H9 (cell line): ENCODE measurements around the gene LARP1. TPM values are rescaled to one million over a fixed set of nuclear protein-coding genes. Genes with fewer than 3 reads are reported as not detected.

Experiments used
- DNase-seq: peaks from one replicate; pipeline ENCODE4 v3.0.0-alpha.2; 2017
- H2AFZ ChIP-seq: one replicate; pipeline ENCODE4 v1.6.1; 2013; ENCODE audit warnings: mild to moderate bottlenecking, low read length, control low read depth, moderate library complexity
- H2AK5ac ChIP-seq: 2 replicates; pipeline ENCODE4 v1.6.1; 2013; ENCODE audit warnings: low read length, control low read depth, mixed read lengths; ENCODE audit not compliant: insufficient read length
- H2BK120ac ChIP-seq: one replicate; pipeline ENCODE4 v1.6.1; 2013; ENCODE audit warnings: low read depth, mild to moderate bottlenecking, low read length, control low read depth, inconsistent platforms; ENCODE audit not compliant: poor library complexity, severe bottlenecking
- H2BK12ac ChIP-seq: 2 replicates; pipeline ENCODE4 v1.6.1; 2013; ENCODE audit warnings: low read length, control low read depth, mixed read lengths, low read depth; ENCODE audit not compliant: insufficient read length
- H2BK15ac ChIP-seq: 2 replicates; pipeline ENCODE4 v1.6.1; 2013; ENCODE audit warnings: low read depth, low read length, control low read depth
- H2BK20ac ChIP-seq: one replicate; pipeline ENCODE4 v1.6.1; 2013; ENCODE audit warnings: low read depth, mild to moderate bottlenecking, low read length, control low read depth, inconsistent platforms; ENCODE audit not compliant: poor library complexity, severe bottlenecking
- H2BK5ac ChIP-seq: 2 replicates; pipeline ENCODE4 v1.6.1; 2013; ENCODE audit warnings: low read length, control low read depth, mixed read lengths; ENCODE audit not compliant: insufficient read length
- H3K14ac ChIP-seq: 2 replicates; pipeline ENCODE4 v1.6.1; 2013; ENCODE audit warnings: low read length, control low read depth; ENCODE audit not compliant: insufficient read depth
- H3K18ac ChIP-seq: 2 replicates; pipeline ENCODE4 v1.6.1; 2013; ENCODE audit warnings: low read depth, mild to moderate bottlenecking, mixed read lengths, low read length, control low read depth; ENCODE audit not compliant: insufficient read length
- H3K23ac ChIP-seq: 2 replicates; pipeline ENCODE4 v1.6.1; 2013; ENCODE audit warnings: low read length, control low read depth, mixed read lengths, low read depth; ENCODE audit not compliant: insufficient read length
- H3K23me2 ChIP-seq: 2 replicates; pipeline ENCODE4 v1.6.1; 2013; ENCODE audit warnings: low read depth, mild to moderate bottlenecking, mixed read lengths, low read length, control low read depth; ENCODE audit not compliant: insufficient read length, poor library complexity, severe bottlenecking
- H3K27ac ChIP-seq: 2 replicates; pipeline ENCODE4 v1.5.1; 2013; ENCODE audit warnings: low read length, control low read depth, mixed read lengths, low read depth; ENCODE audit not compliant: insufficient read length
- H3K27me3 ChIP-seq: 2 replicates; pipeline ENCODE4 v1.6.1; 2013; ENCODE audit warnings: low read length, control low read depth, inconsistent platforms; ENCODE audit not compliant: insufficient read depth
- H3K4ac ChIP-seq: 2 replicates; pipeline ENCODE4 v1.6.1; 2013; ENCODE audit warnings: low read depth, mild to moderate bottlenecking, control low read depth, inconsistent platforms, low read length, moderate library complexity
- H3K4me1 ChIP-seq: 2 replicates; pipeline ENCODE4 v1.6.1; 2013; ENCODE audit warnings: low read length, control low read depth, inconsistent platforms; ENCODE audit not compliant: insufficient read depth
- H3K4me2 ChIP-seq: 2 replicates; pipeline ENCODE4 v1.6.1; 2013; ENCODE audit warnings: low read length, control low read depth, mixed read lengths; ENCODE audit not compliant: insufficient read length, insufficient read depth
- H3K56ac ChIP-seq: 2 replicates; pipeline ENCODE4 v1.6.1; 2013; ENCODE audit warnings: low read depth, mild to moderate bottlenecking, mixed read lengths, low read length, control low read depth; ENCODE audit not compliant: insufficient read length
- H3K79me1 ChIP-seq: 2 replicates; pipeline ENCODE4 v1.6.1; 2013; ENCODE audit warnings: low read depth, mild to moderate bottlenecking, moderate library complexity, low read length, control low read depth, inconsistent platforms; ENCODE audit not compliant: insufficient read depth, poor library complexity, severe bottlenecking
- H3K79me2 ChIP-seq: 2 replicates; pipeline ENCODE4 v1.6.1; 2013; ENCODE audit warnings: low read length, control low read depth, inconsistent platforms; ENCODE audit not compliant: insufficient read depth
- H3K9ac ChIP-seq: 2 replicates; pipeline ENCODE4 v1.6.1; 2013; ENCODE audit warnings: low read length, control low read depth, mixed read lengths; ENCODE audit not compliant: insufficient read length; ENCODE audit errors: extremely low read depth
- H3K9me3 ChIP-seq: one replicate; pipeline ENCODE4 v1.6.1; 2013; ENCODE audit warnings: low read depth, low read length, inconsistent platforms; ENCODE audit not compliant: control insufficient read depth
- H3T11ph ChIP-seq: one replicate; pipeline ENCODE4 v1.6.1; 2013; ENCODE audit warnings: mild to moderate bottlenecking, low read length, control low read depth, inconsistent platforms
- H4K20me1 ChIP-seq: one replicate; pipeline ENCODE4 v1.6.1; 2013; ENCODE audit not compliant: control insufficient read depth, insufficient read length, insufficient read depth
- H4K5ac ChIP-seq: 2 replicates; pipeline ENCODE4 v1.6.1; 2013; ENCODE audit warnings: low read depth, mild to moderate bottlenecking, mixed read lengths, low read length, control low read depth; ENCODE audit not compliant: insufficient read length
- H4K8ac ChIP-seq: replicated peaks from 2 replicates; pipeline ENCODE4 v1.6.1; 2013; ENCODE audit warnings: low read length, control low read depth, mixed read lengths, low read depth; ENCODE audit not compliant: insufficient read length
- H4K91ac ChIP-seq: 2 replicates; pipeline ENCODE4 v1.6.1; 2013; ENCODE audit warnings: low read depth, mild to moderate bottlenecking, moderate library complexity, mixed read lengths, low read length, control low read depth; ENCODE audit not compliant: insufficient read length
- H3K27ac Mint-ChIP-seq, 3 experiments: 2 replicates in 2 of 3; 3 replicates in 1 of 3; pipeline ENCODE4 v1.8.0; 2020 to 2021; ENCODE audit warnings: mixed read lengths in 3 of 3, mild to moderate bottlenecking in 1 of 3, moderate library complexity in 1 of 3
- H3K27me3 Mint-ChIP-seq: 2 replicates; pipeline ENCODE4 v1.8.0; 2021; ENCODE audit warnings: low read depth, mild to moderate bottlenecking, moderate library complexity, mixed read lengths
- H3K36me3 Mint-ChIP-seq, 3 experiments: 2 replicates in 2 of 3; 3 replicates in 1 of 3; pipeline ENCODE4 v1.8.0; 2020 to 2021; ENCODE audit warnings: low read depth in 3 of 3, mixed read lengths in 3 of 3; ENCODE audit not compliant: insufficient read depth in 1 of 3
- H3K4me1 Mint-ChIP-seq, 2 experiments: 2 replicates each; pipeline ENCODE4 v1.8.0; 2020; ENCODE audit warnings: mixed read lengths in 2 of 2
- H3K4me3 Mint-ChIP-seq, 2 experiments: 2 replicates in 1 of 2; 3 replicates in 1 of 2; pipeline ENCODE4 v1.8.0; 2020 to 2021; ENCODE audit warnings: mild to moderate bottlenecking in 2 of 2, mixed read lengths in 2 of 2, moderate library complexity in 1 of 2
- H3K9me3 Mint-ChIP-seq, 2 experiments: 2 replicates in 1 of 2; 3 replicates in 1 of 2; pipeline ENCODE4 v1.8.0; 2020; ENCODE audit warnings: mild to moderate bottlenecking in 2 of 2, mixed read lengths in 2 of 2, moderate library complexity in 1 of 2
- WGBS: extraction: QIAGEN DNeasy Blood & Tissue Kit; methylation state at CpG from one replicate; pipeline ENCODE4 v1.1.7; 2013; ENCODE audit warnings: missing lambda C conversion rate, low lambda C conversion rate, mixed read lengths; ENCODE audit not compliant: insufficient read length; ENCODE audit errors: extremely low coverage; 5-methylcytosine and 5-hydroxymethylcytosine counted together
- total RNA-seq: library from RNA; stranded (reverse); gene quantifications from 2 replicates; pipeline ENCODE4 v1.2.1, GENCODE V29; 2021
- TF ChIP-seq, protein P1 (sequence below): fragments of 200-600 bp; sonication (generic); conservative IDR thresholded peaks from 3 replicates; pipeline ENCODE4 v1.8.0; 2021; ENCODE audit warnings: antibody characterized with exemption, mild to moderate bottlenecking

Gene LARP1
- total RNA-seq, 1 experiment from 2014 or later, result 405 TPM

DNA sequence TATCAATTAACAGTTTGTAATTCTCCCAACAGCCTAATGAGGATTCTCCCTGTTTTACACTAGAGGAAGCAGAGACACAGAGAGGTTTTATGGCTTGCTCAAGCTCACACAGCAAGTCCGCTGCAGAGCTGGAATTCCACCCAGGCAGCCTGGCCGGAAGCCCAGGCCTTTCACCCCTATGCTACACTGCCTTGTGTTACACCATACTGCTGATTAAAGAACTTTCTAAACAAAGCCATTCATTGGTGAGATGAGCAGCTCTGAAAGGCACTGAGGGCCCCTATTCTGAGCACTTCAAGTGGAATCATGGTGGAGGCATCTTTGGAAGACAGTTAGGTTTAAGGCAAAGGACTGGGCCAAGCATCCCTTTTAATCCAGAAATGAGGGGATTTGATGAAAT is 14.7 kb upstream of the LARP1 start:
- Histone ChIP-seq H3K4ac (no peak overlapping the region), H2BK15ac (no peak overlapping the region), H4K91ac (peak overlapping the region; percentile 28), H3K9ac (no peak overlapping the region), H2AFZ (no peak overlapping the region), H3K79me1 (no peaks in the 10 kb centered on the region), H3K14ac (no peak overlapping the region), H3K23ac (no peak overlapping the region), H3K4me2 (no peak overlapping the region), H4K20me1 (no peaks in the 10 kb centered on the region), H3K56ac (no peak overlapping the region), H3K4me1 (no peaks in the 10 kb centered on the region; the same call in 1 of the 2 replicates), H2BK12ac (no peak overlapping the region), H3K27ac (no peak overlapping the region), H2AK5ac (no peak overlapping the region), H2BK5ac (no peak overlapping the region), H4K5ac (no peak overlapping the region), H3K18ac (no peak overlapping the region), H3K9me3 (no peaks in the 10 kb centered on the region), H2BK120ac (no peak overlapping the region), H3T11ph (no peak overlapping the region), H2BK20ac (no peak overlapping the region), H3K27me3 (no peaks in the 10 kb centered on the region), H4K8ac (no peak overlapping the region), H3K79me2 (no peaks in the 10 kb centered on the region), H3K23me2 (no peaks in the 10 kb centered on the region)
- H3K4me3 Mint-ChIP-seq, result no peak overlapping the region
- peaks cover 25 to 29% of the 10 kb centered on the region in 2 experiments for H3K4me1 Mint-ChIP-seq
- no CpG with 5 or more reads among the region's 2 CpGs for WGBS
- TF ChIP-seq, protein P1, sequence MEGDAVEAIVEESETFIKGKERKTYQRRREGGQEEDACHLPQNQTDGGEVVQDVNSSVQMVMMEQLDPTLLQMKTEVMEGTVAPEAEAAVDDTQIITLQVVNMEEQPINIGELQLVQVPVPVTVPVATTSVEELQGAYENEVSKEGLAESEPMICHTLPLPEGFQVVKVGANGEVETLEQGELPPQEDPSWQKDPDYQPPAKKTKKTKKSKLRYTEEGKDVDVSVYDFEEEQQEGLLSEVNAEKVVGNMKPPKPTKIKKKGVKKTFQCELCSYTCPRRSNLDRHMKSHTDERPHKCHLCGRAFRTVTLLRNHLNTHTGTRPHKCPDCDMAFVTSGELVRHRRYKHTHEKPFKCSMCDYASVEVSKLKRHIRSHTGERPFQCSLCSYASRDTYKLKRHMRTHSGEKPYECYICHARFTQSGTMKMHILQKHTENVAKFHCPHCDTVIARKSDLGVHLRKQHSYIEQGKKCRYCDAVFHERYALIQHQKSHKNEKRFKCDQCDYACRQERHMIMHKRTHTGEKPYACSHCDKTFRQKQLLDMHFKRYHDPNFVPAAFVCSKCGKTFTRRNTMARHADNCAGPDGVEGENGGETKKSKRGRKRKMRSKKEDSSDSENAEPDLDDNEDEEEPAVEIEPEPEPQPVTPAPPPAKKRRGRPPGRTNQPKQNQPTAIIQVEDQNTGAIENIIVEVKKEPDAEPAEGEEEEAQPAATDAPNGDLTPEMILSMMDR, result no peak
- H3K27me3 Mint-ChIP-seq, result no peaks in the 10 kb centered on the region
- H3K36me3 Mint-ChIP-seq, result peaks cover 0 to 8% (median 0%) of the 10 kb centered on the region in 3 experiments; a peak in 4 of 7 replicates
- DNase-seq, result no peak
- no peaks in the 10 kb centered on the region for H3K9me3 Mint-ChIP-seq
- H3K27ac Mint-ChIP-seq, result peak overlapping the region in 2 of 3 experiments; percentile 80 to 93; a peak in 4 of 7 replicates
